ENCODE measurements around the gene STX11. TPM values are rescaled to one million over a fixed set of nuclear protein-coding genes. Genes with fewer than 3 reads are reported as not detected.

The STX11 gene
- total and polyA plus RNA-seq, 2 of the 13 experiments (the other 11 are each of a cell fraction or from before 2014, with no cell fraction given): 0.03 TPM; not detected in 1

- TF ChIP-seq MAFK (conservative IDR thresholded peaks at IDR 0.05 in 1 of 2, IDR thresholded peaks at IDR 0.05 in 1 of 2; ENCODE audit: low read length in 2 of 2): no peak
- peak; percentile 100 for TF ChIP-seq ZNF24 (IDR thresholded peaks at IDR 0.05)
- TF ChIP-seq ZNF619 (CRISPR knock-in tag; IDR thresholded peaks at IDR 0.05): peak; percentile 94; the same call in 1 of the 2 replicates
- TF ChIP-seq MAFG (CRISPR knock-in tag; IDR thresholded peaks at IDR 0.05): no peak
- no peak for TF ChIP-seq GMEB2 (CRISPR knock-in tag; IDR thresholded peaks at IDR 0.05; ENCODE audit: low read depth)
- TF ChIP-seq ADNP (CRISPR knock-in tag; IDR thresholded peaks at IDR 0.05): no peak; the same call in 1 of the 2 replicates
- TF ChIP-seq, protein P1, sequence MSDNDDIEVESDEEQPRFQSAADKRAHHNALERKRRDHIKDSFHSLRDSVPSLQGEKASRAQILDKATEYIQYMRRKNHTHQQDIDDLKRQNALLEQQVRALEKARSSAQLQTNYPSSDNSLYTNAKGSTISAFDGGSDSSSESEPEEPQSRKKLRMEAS (IDR thresholded peaks at IDR 0.05): peak; percentile 90
- TF ChIP-seq DMTF1 (CRISPR knock-in tag; IDR thresholded peaks at IDR 0.05): 0 out of 2 replicates have a peak, but pooled peaks have one; percentile 1
- TF ChIP-seq ZKSCAN8 (CRISPR knock-in tag; IDR thresholded peaks at IDR 0.05; ENCODE audit: borderline replicate concordance): peak; percentile 77; the same call in 1 of the 2 replicates
- TF ChIP-seq NCOA1 (CRISPR knock-in tag; IDR thresholded peaks at IDR 0.05): peak; percentile 73; the same call in 1 of the 2 replicates
- TF ChIP-seq FOSL1 (CRISPR knock-in tag; IDR thresholded peaks at IDR 0.05; ENCODE audit: borderline replicate concordance): no peak
- peak; percentile 76 for TF ChIP-seq ISL2 (CRISPR knock-in tag; IDR thresholded peaks at IDR 0.05)
- 0 out of 2 replicates have a peak, but pooled peaks have one; percentile 84 for TF ChIP-seq KLF13 (CRISPR knock-in tag; IDR thresholded peaks at IDR 0.05)
- no peak for TF ChIP-seq FOXC1 (CRISPR knock-in tag; IDR thresholded peaks at IDR 0.05; ENCODE audit: borderline replicate concordance)
- peak; percentile 62; the same call in 1 of the 2 replicates for TF ChIP-seq ZBTB37 (CRISPR knock-in tag; IDR thresholded peaks at IDR 0.05)
- no peak; the same call in 1 of the 2 replicates for TF ChIP-seq ZNF549 (CRISPR knock-in tag; IDR thresholded peaks at IDR 0.05)
- no peak for TF ChIP-seq HDAC6 (IDR thresholded peaks at IDR 0.05; ENCODE audit: low read depth, low read length)
- TF ChIP-seq ZIK1 (CRISPR knock-in tag; IDR thresholded peaks at IDR 0.05; ENCODE audit: borderline replicate concordance, low read depth): peak; percentile 83
- TF ChIP-seq ZNF609 (CRISPR knock-in tag; IDR thresholded peaks at IDR 0.05; ENCODE audit: borderline replicate concordance): no peak; the same call in none of the 2 replicates
These were observed 65.8 kb downstream of the STX11 start (continued) for GRCh38 chr6:144215932-144216667.

Data from HepG2 (cell line).